ENCODE measurements around the gene CCNG1. TPM values are rescaled to one million over a fixed set of nuclear protein-coding genes. Genes with fewer than 3 reads are reported as not detected.
"Not testable (repeated sequence)": the region's sequence is repeated elsewhere in the genome, so short reads cannot be mapped to it uniquely, and the experiment has no call there.

Gene CCNG1
- total RNA-seq, 2 experiments from 2014 or later: 137 to 142 TPM

GRCh38 chr5:163415673-163416072 is 21.7 kb upstream of the CCNG1 start:
- H3K9me3 Mint-ChIP-seq; H3K4me3 Mint-ChIP-seq; H3K27ac Mint-ChIP-seq; POLR2A ChIA-PET; CTCF ChIA-PET; H3K36me3 Mint-ChIP-seq (ENCODE audit: low read depth); H3K4me1 Mint-ChIP-seq; DNase-seq: not testable (repeated sequence)
- peaks cover 24% of the 10 kb centered on the region for H3K27me3 Mint-ChIP-seq

- Mint-ChIP-seq H3K4me3 (no peak overlapping the region), H3K27me3 (peaks cover 12% of the 10 kb centered on the region), H3K4me1 (peaks cover 5% of the 10 kb centered on the region), H3K36me3 (ENCODE audit: low read depth) (no peaks in the 10 kb centered on the region), H3K9me3 (no peaks in the 10 kb centered on the region), H3K27ac (no peak overlapping the region)
- POLR2A ChIA-PET: no interaction called here
- DNase-seq: no peak
- CTCF ChIA-PET: interaction anchor here (0.8 kb wide), 1 partner anchor 13 kb away, joined by 3 read pairs; no protein-coding TSS in a partner anchor
Measured at GRCh38 chr5:163424836-163425235, 12.6 kb upstream of the CCNG1 start.

- H3K36me3 Mint-ChIP-seq (ENCODE audit: low read depth); H3K27ac Mint-ChIP-seq; POLR2A ChIA-PET; DNase-seq; H3K4me1 Mint-ChIP-seq; H3K9me3 Mint-ChIP-seq; CTCF ChIA-PET; H3K4me3 Mint-ChIP-seq: not testable (repeated sequence)
- peaks cover 12% of the 10 kb centered on the region for H3K27me3 Mint-ChIP-seq
Measured at GRCh38 chr5:163426128-163426527, 11.3 kb upstream of the CCNG1 start.

DNA sequence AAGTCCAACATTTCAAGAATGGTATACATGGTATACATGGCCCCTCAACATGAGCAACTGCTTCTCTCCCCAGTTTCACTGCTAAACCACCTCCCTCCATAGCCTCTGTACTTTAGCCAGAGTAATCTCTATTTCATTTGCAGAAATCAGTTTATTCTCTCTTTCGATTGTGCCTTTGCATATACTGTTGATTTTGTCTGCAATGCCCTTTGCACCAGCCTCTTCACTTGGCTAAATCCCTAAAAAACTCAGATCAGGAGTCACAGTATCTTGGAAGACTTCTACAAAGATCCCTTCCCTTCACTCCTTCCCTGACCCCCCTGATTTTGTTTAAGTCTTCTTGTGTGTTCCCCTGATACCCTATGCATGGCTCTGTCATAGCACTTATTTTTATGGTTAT is 4.9 kb upstream of the CCNG1 start:
- ChIA-PET CTCF (no interaction called here), POLR2A (no interaction called here)
- no peak overlapping the region for H3K27ac Mint-ChIP-seq
- H3K27me3 Mint-ChIP-seq: peaks cover 19% of the 10 kb centered on the region
- no peak overlapping the region for H3K4me3 Mint-ChIP-seq
- no peaks in the 10 kb centered on the region for H3K36me3 Mint-ChIP-seq (ENCODE audit: low read depth)
- H3K4me1 Mint-ChIP-seq: peaks cover 12% of the 10 kb centered on the region
- no peak for DNase-seq
- H3K9me3 Mint-ChIP-seq: no peaks in the 10 kb centered on the region

- peaks cover 15% of the 10 kb centered on the region for H3K4me1 Mint-ChIP-seq
- no peaks in the 10 kb centered on the region for H3K9me3 Mint-ChIP-seq
- H3K27ac Mint-ChIP-seq: no peak overlapping the region
- peaks cover 4% of the 10 kb centered on the region for H3K36me3 Mint-ChIP-seq (ENCODE audit: low read depth)
- ChIA-PET POLR2A (no interaction called here), CTCF (interaction anchor here (1.2 kb wide), 1 partner anchor 25 kb away, joined by 3 read pairs; no protein-coding TSS in a partner anchor)
- H3K27me3 Mint-ChIP-seq: peaks cover 16% of the 10 kb centered on the region
- no peak for DNase-seq
- no peak overlapping the region for H3K4me3 Mint-ChIP-seq
Measured at GRCh38 chr5:163433271-163433670, 4.1 kb upstream of the CCNG1 start.

DNA sequence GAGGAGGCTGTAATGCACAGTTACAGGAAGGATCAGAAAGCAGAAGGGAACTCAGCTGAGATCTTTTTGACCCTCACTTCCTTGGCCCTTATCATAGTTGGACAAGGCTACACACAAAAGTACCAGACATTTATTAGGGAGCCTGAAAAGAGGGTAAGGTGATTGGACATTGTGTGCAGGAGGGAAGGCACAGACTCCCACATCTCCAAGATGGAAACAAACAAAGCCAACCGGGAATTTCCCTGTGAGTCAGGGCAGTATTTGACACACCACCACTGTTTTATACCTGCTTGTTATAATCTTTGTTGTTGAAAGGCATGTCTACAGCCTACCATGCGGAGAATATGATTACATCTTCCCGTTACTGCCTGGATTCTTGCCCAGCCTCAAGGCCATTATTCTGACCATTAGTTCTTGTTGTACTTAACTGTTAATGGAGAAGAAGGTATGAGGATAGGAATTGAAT is 3.0 kb upstream of the CCNG1 start:
- H3K36me3 Mint-ChIP-seq (ENCODE audit: low read depth): peaks cover 9% of the 10 kb centered on the region
- peaks cover 27% of the 10 kb centered on the region for H3K4me1 Mint-ChIP-seq
- POLR2A ChIA-PET: no interaction called here
- peaks cover 16% of the 10 kb centered on the region for H3K27me3 Mint-ChIP-seq
- H3K9me3 Mint-ChIP-seq: no peaks in the 10 kb centered on the region
- H3K27ac Mint-ChIP-seq: no peak overlapping the region
- H3K4me3 Mint-ChIP-seq: no peak overlapping the region
- CTCF ChIA-PET: interaction anchor here (1.2 kb wide), 1 partner anchor 24 kb away, joined by 3 read pairs; no protein-coding TSS in a partner anchor
- DNase-seq: no peak

DNA sequence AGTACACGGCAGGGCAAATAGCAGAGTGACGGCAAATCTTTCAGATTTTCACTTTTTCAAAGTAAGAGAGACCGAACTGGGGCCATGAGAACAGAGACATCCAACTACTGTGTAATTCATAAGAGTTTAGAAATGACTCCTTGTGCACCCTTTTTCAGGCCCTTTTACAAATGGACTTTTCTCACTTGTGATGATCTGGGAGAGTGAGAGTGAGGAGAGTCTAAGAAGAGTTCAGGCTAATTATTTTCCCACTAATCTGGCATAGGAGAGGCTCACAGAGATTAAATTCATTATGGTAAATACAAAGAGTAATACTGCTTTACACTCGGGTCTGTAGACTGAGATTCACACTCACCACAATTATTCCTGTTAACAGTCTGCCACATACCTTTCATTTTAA is 880 bp upstream of the CCNG1 start:
- peaks cover 42% of the 10 kb centered on the region for H3K4me1 Mint-ChIP-seq
- ChIA-PET CTCF (no interaction called here), POLR2A (no interaction called here)
- DNase-seq: no peak
- H3K36me3 Mint-ChIP-seq (ENCODE audit: low read depth): peaks cover 21% of the 10 kb centered on the region
- peak overlapping the region; percentile 92 for H3K27ac Mint-ChIP-seq
- H3K4me3 Mint-ChIP-seq: peak overlapping the region; percentile 91
- H3K27me3 Mint-ChIP-seq: peaks cover 16% of the 10 kb centered on the region
- H3K9me3 Mint-ChIP-seq: no peaks in the 10 kb centered on the region

DNA sequence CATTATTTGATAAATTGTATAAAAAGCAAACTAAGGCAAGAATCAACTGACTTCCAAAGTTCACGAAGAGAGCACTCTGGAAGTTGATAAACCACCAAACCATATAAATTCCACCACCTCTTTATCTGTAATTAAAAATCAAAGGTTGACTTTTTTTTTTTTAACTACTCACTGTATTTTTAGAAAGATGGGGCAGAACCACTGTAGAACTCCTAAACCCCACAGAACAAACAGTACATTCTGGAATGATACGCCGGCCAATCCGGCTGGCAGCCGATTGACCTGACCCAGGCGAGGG is 435 bp upstream of the CCNG1 start:
- Mint-ChIP-seq H3K36me3 (ENCODE audit: low read depth) (peaks cover 22% of the 10 kb centered on the region), H3K4me3 (peak overlapping the region; percentile 91), H3K27me3 (peaks cover 12% of the 10 kb centered on the region), H3K4me1 (peaks cover 42% of the 10 kb centered on the region), H3K9me3 (no peaks in the 10 kb centered on the region), H3K27ac (peak overlapping the region; percentile 92)
- no peak for DNase-seq
- CTCF ChIA-PET: interaction anchor here (1.0 to 1.9 kb wide), 3 partner anchors 22 to 24 kb away, joined by 3 to 9 read pairs (median 4); partner anchors contain the start of genes HMMR and NUDCD2
- POLR2A ChIA-PET: interaction anchor here (1.5 kb wide), 1 partner anchor 23 kb away, joined by 6 read pairs; the partner anchor contains the start of genes HMMR and NUDCD2

GRCh38 chr5:163439092-163439425 is 1.7 kb downstream of the CCNG1 start:
- Mint-ChIP-seq H3K36me3 (ENCODE audit: low read depth) (peaks cover 38% of the 10 kb centered on the region), H3K27me3 (peaks cover 4% of the 10 kb centered on the region), H3K27ac (peak overlapping the region; percentile 92), H3K4me1 (peaks cover 46% of the 10 kb centered on the region), H3K4me3 (peak overlapping the region; percentile 91), H3K9me3 (no peaks in the 10 kb centered on the region)
- ChIA-PET POLR2A (interaction anchor here (0.7 kb wide), 1 partner anchor 29 kb away, joined by 3 read pairs; no protein-coding TSS in a partner anchor), CTCF (interaction anchor here (1.1 to 3.9 kb wide), 2 partner anchors 9 to 21 kb away, joined by 3 to 28 read pairs; partner anchors contain the start of genes HMMR and NUDCD2)
- no peak for DNase-seq

DNA sequence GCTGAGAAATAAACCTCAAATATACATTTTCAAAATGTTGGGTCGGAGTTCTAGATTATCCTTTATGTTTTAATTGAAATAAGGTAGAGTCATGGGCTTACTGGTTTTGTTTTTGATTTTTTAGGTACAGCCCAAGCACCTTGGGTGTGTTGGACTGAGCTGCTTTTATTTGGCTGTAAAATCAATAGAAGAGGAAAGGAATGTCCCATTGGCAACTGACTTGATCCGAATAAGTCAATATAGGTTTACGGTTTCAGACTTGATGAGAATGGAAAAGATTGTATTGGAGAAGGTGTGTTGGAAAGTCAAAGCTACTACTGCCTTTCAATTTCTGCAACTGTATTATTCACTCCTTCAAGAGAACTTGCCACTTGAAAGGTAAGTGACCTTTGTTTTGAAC is 3.6 kb downstream of the CCNG1 start:
- Mint-ChIP-seq H3K27me3 (no peaks in the 10 kb centered on the region), H3K9me3 (no peaks in the 10 kb centered on the region), H3K4me3 (no peak overlapping the region), H3K36me3 (ENCODE audit: low read depth) (peaks cover 43% of the 10 kb centered on the region), H3K27ac (no peak overlapping the region), H3K4me1 (peaks cover 46% of the 10 kb centered on the region)
- ChIA-PET CTCF (interaction anchor here (1.9 to 3.9 kb wide), 3 partner anchors 10 to 19 kb away, joined by 4 to 28 read pairs (median 5); partner anchors contain the start of genes HMMR and NUDCD2), POLR2A (no interaction called here)
- no peak for DNase-seq

GRCh38 chr5:163444526-163444925 is 7.1 kb downstream of the CCNG1 start:
- no peak for DNase-seq
- CTCF ChIA-PET: interaction anchor here (0.8 kb wide), 1 partner anchor 15 kb away, joined by 3 read pairs; the partner anchor contains the start of gene NUDCD2
- H3K27ac Mint-ChIP-seq: no peak overlapping the region
- peaks cover 63% of the 10 kb centered on the region for H3K36me3 Mint-ChIP-seq (ENCODE audit: low read depth)
- POLR2A ChIA-PET: no interaction called here
- no peaks in the 10 kb centered on the region for H3K27me3 Mint-ChIP-seq
- H3K9me3 Mint-ChIP-seq: no peaks in the 10 kb centered on the region
- H3K4me3 Mint-ChIP-seq: no peak overlapping the region
- peaks cover 28% of the 10 kb centered on the region for H3K4me1 Mint-ChIP-seq

- ChIA-PET CTCF (interaction anchor here (0.6 to 0.8 kb wide), 2 partner anchors 14 to 17 kb away, joined by 3 to 5 read pairs; partner anchors contain the start of gene NUDCD2), POLR2A (no interaction called here)
- Mint-ChIP-seq H3K4me3 (no peak overlapping the region), H3K4me1 (peaks cover 23% of the 10 kb centered on the region), H3K27me3 (no peaks in the 10 kb centered on the region), H3K9me3 (no peaks in the 10 kb centered on the region), H3K36me3 (ENCODE audit: low read depth) (peaks cover 65% of the 10 kb centered on the region), H3K27ac (no peak overlapping the region)
- no peak for DNase-seq
Measured at GRCh38 chr5:163445345-163445744, 8.0 kb downstream of the CCNG1 start.

- ChIA-PET CTCF (interaction anchor here (1.9 kb wide), 1 partner anchor 12 kb away, joined by 5 read pairs; no protein-coding TSS in a partner anchor), POLR2A (no interaction called here)
- Mint-ChIP-seq H3K27me3 (no peaks in the 10 kb centered on the region), H3K27ac (no peak overlapping the region), H3K4me1 (peaks cover 13% of the 10 kb centered on the region), H3K4me3 (no peak overlapping the region), H3K36me3 (ENCODE audit: low read depth) (peaks cover 67% of the 10 kb centered on the region), H3K9me3 (no peaks in the 10 kb centered on the region)
- DNase-seq: no peak
Measured at GRCh38 chr5:163447191-163447590, 9.8 kb downstream of the CCNG1 start.

GRCh38 chr5:163447875-163448274 is 10.5 kb downstream of the CCNG1 start:
- H3K36me3 Mint-ChIP-seq (ENCODE audit: low read depth): peaks cover 64% of the 10 kb centered on the region
- H3K27me3 Mint-ChIP-seq: no peaks in the 10 kb centered on the region
- no peak overlapping the region for H3K4me3 Mint-ChIP-seq
- CTCF ChIA-PET: interaction anchor here (0.6 to 1.9 kb wide), 4 partner anchors 9 to 12 kb away, joined by 3 to 5 read pairs (median 3); partner anchors contain the start of genes HMMR and NUDCD2
- H3K27ac Mint-ChIP-seq: no peak overlapping the region
- POLR2A ChIA-PET: no interaction called here
- DNase-seq: no peak
- peaks cover 11% of the 10 kb centered on the region for H3K4me1 Mint-ChIP-seq
- H3K9me3 Mint-ChIP-seq: no peaks in the 10 kb centered on the region

All from activated CD4-positive, alpha-beta T cell treated with anti-CD3 and anti-CD28 coated beads, Interleukin-2, amount 10 ng/mL, durations not matched to agents 7 days and 5 days (primary cell).